OCI-LY3 (cell line): Measurements from ENCODE around the gene CAST.

Experiments used
- EZH2phosphoT487 ChIP-seq: fragments of 200-600 bp; shearing (Covaris generic); IDR thresholded peaks from 2 replicates; pipeline ENCODE4 v1.6.1; 2018; ENCODE audit warnings: antibody characterized with exemption, mixed run types, low read depth
- TF ChIP-seq, protein P1 (sequence below): fragments of 200-600, 300-600 bp; sonication (generic); IDR thresholded peaks from 2 replicates; pipeline ENCODE4 v1.5.1; 2014; ENCODE audit warnings: antibody characterized with exemption, low read length, low read depth

DNA sequence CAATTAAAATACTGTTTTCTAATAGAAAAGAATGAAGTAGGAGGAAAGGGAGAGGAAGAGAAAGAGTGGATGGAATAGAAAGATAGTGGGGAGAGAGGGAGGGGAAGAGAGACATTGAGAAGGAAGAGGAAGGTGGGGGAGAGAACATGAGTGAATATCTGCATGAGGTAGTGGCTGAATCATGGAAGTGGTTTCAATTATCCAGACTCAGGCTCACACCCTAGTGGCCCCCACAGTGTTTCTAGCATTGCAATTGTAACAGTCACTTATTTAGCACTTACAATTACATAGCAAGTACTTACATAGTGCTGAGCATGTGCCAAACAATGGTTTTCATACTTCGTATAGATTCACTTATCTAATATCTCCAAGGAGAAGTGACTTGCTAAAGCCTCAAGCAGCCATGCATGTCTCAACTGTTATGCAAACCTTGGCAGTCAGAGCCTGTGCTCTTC, 72.7 kb downstream of the CAST start:
- TF ChIP-seq, protein P1, sequence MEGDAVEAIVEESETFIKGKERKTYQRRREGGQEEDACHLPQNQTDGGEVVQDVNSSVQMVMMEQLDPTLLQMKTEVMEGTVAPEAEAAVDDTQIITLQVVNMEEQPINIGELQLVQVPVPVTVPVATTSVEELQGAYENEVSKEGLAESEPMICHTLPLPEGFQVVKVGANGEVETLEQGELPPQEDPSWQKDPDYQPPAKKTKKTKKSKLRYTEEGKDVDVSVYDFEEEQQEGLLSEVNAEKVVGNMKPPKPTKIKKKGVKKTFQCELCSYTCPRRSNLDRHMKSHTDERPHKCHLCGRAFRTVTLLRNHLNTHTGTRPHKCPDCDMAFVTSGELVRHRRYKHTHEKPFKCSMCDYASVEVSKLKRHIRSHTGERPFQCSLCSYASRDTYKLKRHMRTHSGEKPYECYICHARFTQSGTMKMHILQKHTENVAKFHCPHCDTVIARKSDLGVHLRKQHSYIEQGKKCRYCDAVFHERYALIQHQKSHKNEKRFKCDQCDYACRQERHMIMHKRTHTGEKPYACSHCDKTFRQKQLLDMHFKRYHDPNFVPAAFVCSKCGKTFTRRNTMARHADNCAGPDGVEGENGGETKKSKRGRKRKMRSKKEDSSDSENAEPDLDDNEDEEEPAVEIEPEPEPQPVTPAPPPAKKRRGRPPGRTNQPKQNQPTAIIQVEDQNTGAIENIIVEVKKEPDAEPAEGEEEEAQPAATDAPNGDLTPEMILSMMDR = no peak
- TF ChIP-seq EZH2phosphoT487 = no peak
